ENCODE data around the gene NEURL1.

NEURL1 gene

GRCh38 chr10:103582331-103583123 is 89.0 kb downstream of the NEURL1 start:
- no peak overlapping the region for H2AFZ ChIP-seq (ENCODE audit: low read length)
- H3K18ac ChIP-seq (ENCODE audit: low read length) = no peak overlapping the region
- H4K8ac ChIP-seq (ENCODE audit: low read depth, low read length) = no peak overlapping the region
- peak overlapping the region; percentile 4 for H2BK5ac ChIP-seq (ENCODE audit: low read length)
- no peak overlapping the region for H3K23ac ChIP-seq (ENCODE audit: low read depth, low read length, poor library complexity)
- H3K4me1 ChIP-seq (ENCODE audit: control insufficient read depth in 2 of 2, insufficient read depth in 1 of 2, low read depth in 1 of 2, low read length in 2 of 2) = peaks cover 0 to 10% of the 10 kb centered on the region in 2 donors
- no peak overlapping the region for H2BK120ac ChIP-seq (ENCODE audit: low read depth, low read length)
- H3K9me3 ChIP-seq (replicated peaks in 1 of 2; ENCODE audit: control insufficient read depth in 2 of 2, insufficient read depth in 1 of 2, low read depth in 1 of 2, low read length in 2 of 2) = peaks cover 0 to 2% of the 10 kb centered on the region in 2 donors
- no peak overlapping the region for H2BK12ac ChIP-seq (ENCODE audit: low read length)
- WGBS, 2 donors (ENCODE audit: extremely low coverage in 2 of 2, insufficient read length in 2 of 2, insufficient replicate concordance in 1 of 2) = no CpG with 5 or more reads among the region's 13 CpGs
- H3K4me3 ChIP-seq (ENCODE audit: low read length in 2 of 2) = no peak overlapping the region
- no peak overlapping the region for H3K27ac ChIP-seq (replicated peaks; ENCODE audit: low read length)
- no peak overlapping the region for H3K4ac ChIP-seq (ENCODE audit: low read length)
- no peak for DNase-seq (ENCODE audit: low spot score)
- H3K4me2 ChIP-seq (ENCODE audit: insufficient read depth, low read length, poor library complexity, severe bottlenecking) = no peak overlapping the region
- no peak overlapping the region for H2AK5ac ChIP-seq (ENCODE audit: low read depth, low read length)
- no peaks in the 10 kb centered on the region for H3K36me3 ChIP-seq (replicated peaks in 1 of 2; ENCODE audit: control insufficient read depth in 2 of 2, insufficient read depth in 2 of 2, low read length in 2 of 2)
- H3K14ac ChIP-seq (ENCODE audit: low read length) = no peak overlapping the region
- H4K91ac ChIP-seq (ENCODE audit: low read depth, low read length, poor library complexity) = no peak overlapping the region
- H2BK15ac ChIP-seq (ENCODE audit: low read length) = no peak overlapping the region
- peaks cover 0 to 4% (median 0%) of the 10 kb centered on the region in 3 experiments for H3K27me3 ChIP-seq (ENCODE audit: control insufficient read depth in 3 of 3, insufficient read depth in 3 of 3, low read depth in 1 of 3, low read length in 3 of 3)
- no peaks in the 10 kb centered on the region for H3K79me1 ChIP-seq (ENCODE audit: low read depth, low read length)
- no peak overlapping the region for H3K9ac ChIP-seq (ENCODE audit: low read depth, low read length, poor library complexity)

- no peak overlapping the region for H2BK15ac ChIP-seq (ENCODE audit: low read length)
- H2BK12ac ChIP-seq (ENCODE audit: low read length) = no peak overlapping the region
- H3K4me2 ChIP-seq (ENCODE audit: insufficient read depth, low read length, poor library complexity, severe bottlenecking) = no peak overlapping the region
- H3K9me3 ChIP-seq (replicated peaks in 1 of 2; ENCODE audit: control insufficient read depth in 2 of 2, insufficient read depth in 1 of 2, low read depth in 1 of 2, low read length in 2 of 2) = peaks cover 0 to 2% of the 10 kb centered on the region in 2 donors
- H3K18ac ChIP-seq (ENCODE audit: low read length) = no peak overlapping the region
- no peaks in the 10 kb centered on the region for H3K79me1 ChIP-seq (ENCODE audit: low read depth, low read length)
- H2BK120ac ChIP-seq (ENCODE audit: low read depth, low read length) = no peak overlapping the region
- peaks cover 0 to 10% of the 10 kb centered on the region in 2 donors for H3K4me1 ChIP-seq (ENCODE audit: control insufficient read depth in 2 of 2, insufficient read depth in 1 of 2, low read depth in 1 of 2, low read length in 2 of 2)
- no peak overlapping the region for H4K91ac ChIP-seq (ENCODE audit: low read depth, low read length, poor library complexity)
- H3K14ac ChIP-seq (ENCODE audit: low read length) = no peak overlapping the region
- H3K4ac ChIP-seq (ENCODE audit: low read length) = no peak overlapping the region
- no peak overlapping the region for H2AFZ ChIP-seq (ENCODE audit: low read length)
- H3K4me3 ChIP-seq (ENCODE audit: low read length in 2 of 2) = no peak overlapping the region
- no peak overlapping the region for H3K9ac ChIP-seq (ENCODE audit: low read depth, low read length, poor library complexity)
- no peaks in the 10 kb centered on the region for H3K27me3 ChIP-seq (ENCODE audit: control insufficient read depth in 3 of 3, insufficient read depth in 3 of 3, low read depth in 1 of 3, low read length in 3 of 3)
- WGBS, 2 donors (ENCODE audit: extremely low coverage in 2 of 2, insufficient read length in 2 of 2, insufficient replicate concordance in 1 of 2) = no CpG with 5 or more reads among the region's 8 CpGs
- no peak for DNase-seq (ENCODE audit: low spot score)
- no peak overlapping the region for H3K23ac ChIP-seq (ENCODE audit: low read depth, low read length, poor library complexity)
- H4K8ac ChIP-seq (ENCODE audit: low read depth, low read length) = no peak overlapping the region
- no peak overlapping the region for H3K27ac ChIP-seq (replicated peaks; ENCODE audit: low read length)
- no peak overlapping the region for H2AK5ac ChIP-seq (ENCODE audit: low read depth, low read length)
- H2BK5ac ChIP-seq (ENCODE audit: low read length) = no peak overlapping the region
- no peaks in the 10 kb centered on the region for H3K36me3 ChIP-seq (replicated peaks in 1 of 2; ENCODE audit: control insufficient read depth in 2 of 2, insufficient read depth in 2 of 2, low read length in 2 of 2)
These were observed 90.3 kb downstream of the NEURL1 start for GRCh38 chr10:103583871-103584215.

GRCh38 chr10:103584216-103585010 is 90.9 kb downstream of the NEURL1 start:
- WGBS, 2 donors (ENCODE audit: extremely low coverage in 2 of 2, insufficient read length in 2 of 2, insufficient replicate concordance in 1 of 2) = no CpG with 5 or more reads among the region's 111 CpGs
- no peak overlapping the region for H2BK12ac ChIP-seq (ENCODE audit: low read length)

GRCh38 chr10:103585011-103585405 is 91.5 kb downstream of the NEURL1 start:
- H3K4ac ChIP-seq (ENCODE audit: low read length) = no peak overlapping the region
- no peak overlapping the region for H2BK5ac ChIP-seq (ENCODE audit: low read length)
- no peak overlapping the region for H2BK15ac ChIP-seq (ENCODE audit: low read length)
- H3K14ac ChIP-seq (ENCODE audit: low read length) = no peak overlapping the region
- peaks cover 0 to 2% of the 10 kb centered on the region in 2 donors for H3K9me3 ChIP-seq (replicated peaks in 1 of 2; ENCODE audit: control insufficient read depth in 2 of 2, insufficient read depth in 1 of 2, low read depth in 1 of 2, low read length in 2 of 2)
- no peak overlapping the region for H2BK12ac ChIP-seq (ENCODE audit: low read length)
- H3K4me1 ChIP-seq (ENCODE audit: control insufficient read depth in 2 of 2, insufficient read depth in 1 of 2, low read depth in 1 of 2, low read length in 2 of 2) = peaks cover 0 to 10% of the 10 kb centered on the region in 2 donors
- no peak overlapping the region for H3K27ac ChIP-seq (replicated peaks; ENCODE audit: low read length)
- H3K4me2 ChIP-seq (ENCODE audit: insufficient read depth, low read length, poor library complexity, severe bottlenecking) = no peak overlapping the region
- H4K91ac ChIP-seq (ENCODE audit: low read depth, low read length, poor library complexity) = no peak overlapping the region
- H3K18ac ChIP-seq (ENCODE audit: low read length) = peak overlapping the region; percentile 19
- H3K23ac ChIP-seq (ENCODE audit: low read depth, low read length, poor library complexity) = peak overlapping the region; percentile 25
- H3K27me3 ChIP-seq (ENCODE audit: control insufficient read depth in 3 of 3, insufficient read depth in 3 of 3, low read depth in 1 of 3, low read length in 3 of 3) = no peaks in the 10 kb centered on the region
- H2AFZ ChIP-seq (ENCODE audit: low read length) = no peak overlapping the region
- H3K79me1 ChIP-seq (ENCODE audit: low read depth, low read length) = no peaks in the 10 kb centered on the region
- WGBS, 2 donors (ENCODE audit: extremely low coverage in 2 of 2, insufficient read length in 2 of 2, insufficient replicate concordance in 1 of 2) = no CpG with 5 or more reads among the region's 32 CpGs
- no peak for DNase-seq (ENCODE audit: low spot score)
- H2AK5ac ChIP-seq (ENCODE audit: low read depth, low read length) = no peak overlapping the region
- no peak overlapping the region for H4K8ac ChIP-seq (ENCODE audit: low read depth, low read length)
- no peaks in the 10 kb centered on the region for H3K36me3 ChIP-seq (replicated peaks in 1 of 2; ENCODE audit: control insufficient read depth in 2 of 2, insufficient read depth in 2 of 2, low read length in 2 of 2)
- H2BK120ac ChIP-seq (ENCODE audit: low read depth, low read length) = peak overlapping the region; percentile 6
- H3K4me3 ChIP-seq (ENCODE audit: low read length in 2 of 2) = no peak overlapping the region
- H3K9ac ChIP-seq (ENCODE audit: low read depth, low read length, poor library complexity) = peak overlapping the region; percentile 72

More at GRCh38 chr10:103584216-103585010, 90.9 kb downstream of the NEURL1 start:
- Histone ChIP-seq H4K8ac (ENCODE audit: low read depth, low read length) (no peak overlapping the region), H3K27me3 (ENCODE audit: control insufficient read depth in 3 of 3, insufficient read depth in 3 of 3, low read depth in 1 of 3, low read length in 3 of 3) (no peaks in the 10 kb centered on the region), H3K4me2 (ENCODE audit: insufficient read depth, low read length, poor library complexity, severe bottlenecking) (no peak overlapping the region), H3K23ac (ENCODE audit: low read depth, low read length, poor library complexity) (no peak overlapping the region), H2BK5ac (ENCODE audit: low read length) (no peak overlapping the region), H4K91ac (ENCODE audit: low read depth, low read length, poor library complexity) (no peak overlapping the region), H3K14ac (ENCODE audit: low read length) (no peak overlapping the region), H3K36me3 (replicated peaks in 1 of 2; ENCODE audit: control insufficient read depth in 2 of 2, insufficient read depth in 2 of 2, low read length in 2 of 2) (no peaks in the 10 kb centered on the region), H2BK120ac (ENCODE audit: low read depth, low read length) (peak overlapping the region; percentile 6), H3K4me3 (ENCODE audit: low read length in 2 of 2) (no peak overlapping the region), H2AK5ac (ENCODE audit: low read depth, low read length) (no peak overlapping the region), H3K27ac (replicated peaks; ENCODE audit: low read length) (no peak overlapping the region), H2AFZ (ENCODE audit: low read length) (no peak overlapping the region), H2BK15ac (ENCODE audit: low read length) (no peak overlapping the region), H3K79me1 (ENCODE audit: low read depth, low read length) (no peaks in the 10 kb centered on the region), H3K9me3 (replicated peaks in 1 of 2; ENCODE audit: control insufficient read depth in 2 of 2, insufficient read depth in 1 of 2, low read depth in 1 of 2, low read length in 2 of 2) (peaks cover 0 to 2% of the 10 kb centered on the region in 2 donors), H3K4ac (ENCODE audit: low read length) (no peak overlapping the region), H3K9ac (ENCODE audit: low read depth, low read length, poor library complexity) (peak overlapping the region; percentile 72), H3K4me1 (ENCODE audit: control insufficient read depth in 2 of 2, insufficient read depth in 1 of 2, low read depth in 1 of 2, low read length in 2 of 2) (peaks cover 0 to 10% of the 10 kb centered on the region in 2 donors), H3K18ac (ENCODE audit: low read length) (no peak overlapping the region)
- DNase-seq (ENCODE audit: low spot score) = no peak

Measured in neuronal stem cell (in vitro differentiated cells).